HG03439 (cell line): Measurements from ENCODE around the gene CXCR2.
A peak's percentile ranks its signal among the peaks of the same experiment; 100 is the strongest.

Experiments
- ATAC-seq: cut with Tn5 transposase; IDR thresholded peaks from one replicate; pipeline ENCODE4 v1.9.1; 2021; ENCODE audit warnings: mild to moderate bottlenecking, moderate library complexity; ENCODE audit not compliant: unreplicated experiment

Gene CXCR2

GRCh38 chr2:218180467-218181114 is 54.8 kb downstream of the CXCR2 start:
- ATAC-seq: no peak

GRCh38 chr2:218184331-218184730 is 58.5 kb downstream of the CXCR2 start:
- no peak for ATAC-seq

- peak; percentile 69 for ATAC-seq
Observed at GRCh38 chr2:218186355-218186766, 60.5 kb downstream of the CXCR2 start.
